Thoracic aorta (tissue), 2 donors: Measurements from ENCODE around the gene TRPM4. TPM values are rescaled to one million over a fixed set of nuclear protein-coding genes. Genes with fewer than 3 reads are reported as not detected.

Experiments used
- ATAC-seq: fragments of 150-250 bp; one replicate; pipeline ENCODE4 v1.8.0; 2017; ENCODE audit warnings: low read depth; ENCODE audit not compliant: insufficient number of reproducible peaks, low FRiP score
- DNase-seq: peaks from one replicate; pipeline ENCODE4 v3.0.0-alpha.2; 2020; ENCODE audit warnings: low spot score
- H3K27ac ChIP-seq, 2 donors: fragments of 200-600 bp; sonication (generic); 1 replicate in 1 of 2; 2 replicates in 1 of 2; pipeline ENCODE4 v1.5.1; 2016; ENCODE audit warnings: mild to moderate bottlenecking in 2 of 2, moderate library complexity in 2 of 2
- H3K27me3 ChIP-seq: fragments of 200-600 bp; sonication (generic); replicated peaks from 2 replicates; pipeline ENCODE4 v1.6.0; 2016; ENCODE audit warnings: mild to moderate bottlenecking; ENCODE audit not compliant: insufficient read depth
- H3K36me3 ChIP-seq: fragments of 200-600 bp; sonication (generic); one replicate; pipeline ENCODE4 v1.5.1; 2016
- H3K4me1 ChIP-seq, 2 donors: fragments of 200-600 bp; sonication (generic); 1 replicate in 1 of 2; 2 replicates in 1 of 2; pipeline versions ENCODE4 v1.5.1 to v1.6.0; 2016; ENCODE audit warnings: low read depth in 2 of 2, mild to moderate bottlenecking in 1 of 2; ENCODE audit not compliant: control insufficient read depth in 1 of 2
- H3K4me3 ChIP-seq: fragments of 200-600 bp; sonication (generic); 2 replicates; pipeline ENCODE4 v1.5.1; 2016; ENCODE audit warnings: mild to moderate bottlenecking
- H3K9me3 ChIP-seq: fragments of 200-600 bp; sonication (generic); 2 replicates; pipeline ENCODE4 v1.5.1; 2016
- total RNA-seq, 2 donors: library from RNA; depleted of rRNA; stranded (reverse); fragments of >200 nt; gene quantifications; one replicate each; pipeline versions ENCODE4 v1.1.0 to v1.2.3, GENCODE V29; 2016
- TF ChIP-seq, protein P1 (sequence below): fragments of 200-600 bp; sonication (generic); IDR thresholded peaks from one replicate; pipeline ENCODE4 v1.5.1; 2019; ENCODE audit warnings: antibody characterized with exemption

Gene TRPM4
- total RNA-seq, 2 donors from 2014 or later: 48.3 to 65.9 TPM

DNA sequence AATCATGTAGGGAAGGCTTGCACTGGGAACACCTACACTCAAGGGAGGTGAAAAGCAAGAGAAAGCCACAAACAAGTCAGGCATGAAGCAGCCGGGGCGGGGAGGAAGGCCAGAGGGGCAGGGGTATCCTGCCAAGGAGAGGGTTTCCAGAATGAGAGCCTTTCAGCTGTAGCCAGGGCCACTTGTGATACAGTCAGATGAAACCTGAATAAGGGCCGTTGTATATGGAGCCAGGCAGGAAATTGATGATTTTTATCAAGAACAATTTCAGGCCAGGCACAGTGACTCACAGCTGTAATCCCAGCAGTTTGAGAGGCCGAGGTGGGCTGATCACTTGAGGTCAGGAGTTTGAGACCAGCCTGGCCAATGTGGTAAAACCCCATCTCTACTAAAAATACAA lies 4.4 kb downstream of the TRPM4 start:
- Histone ChIP-seq H3K36me3 (no peaks in the 10 kb centered on the region), H3K27ac (no peak overlapping the region), H3K27me3 (no peaks in the 10 kb centered on the region), H3K4me1 (peaks cover 21 to 45% of the 10 kb centered on the region in 2 donors), H3K9me3 (no peaks in the 10 kb centered on the region), H3K4me3 (no peak overlapping the region)
- ATAC-seq (no peak), DNase-seq (no peak)
- TF ChIP-seq, protein P1, sequence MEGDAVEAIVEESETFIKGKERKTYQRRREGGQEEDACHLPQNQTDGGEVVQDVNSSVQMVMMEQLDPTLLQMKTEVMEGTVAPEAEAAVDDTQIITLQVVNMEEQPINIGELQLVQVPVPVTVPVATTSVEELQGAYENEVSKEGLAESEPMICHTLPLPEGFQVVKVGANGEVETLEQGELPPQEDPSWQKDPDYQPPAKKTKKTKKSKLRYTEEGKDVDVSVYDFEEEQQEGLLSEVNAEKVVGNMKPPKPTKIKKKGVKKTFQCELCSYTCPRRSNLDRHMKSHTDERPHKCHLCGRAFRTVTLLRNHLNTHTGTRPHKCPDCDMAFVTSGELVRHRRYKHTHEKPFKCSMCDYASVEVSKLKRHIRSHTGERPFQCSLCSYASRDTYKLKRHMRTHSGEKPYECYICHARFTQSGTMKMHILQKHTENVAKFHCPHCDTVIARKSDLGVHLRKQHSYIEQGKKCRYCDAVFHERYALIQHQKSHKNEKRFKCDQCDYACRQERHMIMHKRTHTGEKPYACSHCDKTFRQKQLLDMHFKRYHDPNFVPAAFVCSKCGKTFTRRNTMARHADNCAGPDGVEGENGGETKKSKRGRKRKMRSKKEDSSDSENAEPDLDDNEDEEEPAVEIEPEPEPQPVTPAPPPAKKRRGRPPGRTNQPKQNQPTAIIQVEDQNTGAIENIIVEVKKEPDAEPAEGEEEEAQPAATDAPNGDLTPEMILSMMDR: no peak

DNA sequence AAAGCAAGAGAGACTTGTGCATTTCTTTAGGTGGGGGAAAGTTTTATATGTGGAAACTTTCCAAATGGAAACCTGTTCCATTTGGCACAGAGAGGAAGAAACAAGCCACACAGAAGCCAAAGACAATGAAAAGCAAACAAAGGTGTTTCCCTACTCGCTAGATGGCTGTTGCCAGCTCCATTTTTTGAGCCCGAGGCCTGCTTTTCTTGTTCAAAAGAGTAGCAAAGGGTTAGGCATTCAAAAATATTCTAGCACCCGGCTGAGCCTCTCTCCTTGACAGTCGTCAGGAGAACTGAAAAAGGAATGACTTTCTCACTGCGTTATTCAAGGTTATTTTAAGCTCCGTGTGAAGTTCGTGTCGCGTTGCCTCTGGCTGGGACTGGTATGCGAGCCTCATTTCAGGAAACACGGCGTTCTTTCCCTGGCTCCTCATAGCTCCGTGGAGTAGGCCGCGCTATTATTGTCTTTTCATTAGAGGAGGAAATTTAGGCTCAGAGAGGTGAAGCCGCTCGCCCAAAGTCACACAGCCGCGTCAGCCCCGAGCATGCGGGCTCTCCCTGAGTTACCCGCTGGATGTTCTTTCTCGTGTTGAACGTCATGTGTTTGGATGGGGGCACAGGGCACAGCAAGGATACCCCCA lies 7.6 kb downstream of the TRPM4 start:
- H3K36me3 ChIP-seq: peaks cover 7% of the 10 kb centered on the region
- DNase-seq (no peak), ATAC-seq (peak; percentile 61)
- H3K4me3 ChIP-seq: peak overlapping the region; percentile 60
- TF ChIP-seq, protein P1: no peak
- H3K27me3 ChIP-seq: no peaks in the 10 kb centered on the region
- H3K4me1 ChIP-seq: peaks cover 15 to 24% of the 10 kb centered on the region in 2 donors
- peak overlapping the region; percentile 91 to 95 for H3K27ac ChIP-seq
- H3K9me3 ChIP-seq: no peaks in the 10 kb centered on the region

DNA sequence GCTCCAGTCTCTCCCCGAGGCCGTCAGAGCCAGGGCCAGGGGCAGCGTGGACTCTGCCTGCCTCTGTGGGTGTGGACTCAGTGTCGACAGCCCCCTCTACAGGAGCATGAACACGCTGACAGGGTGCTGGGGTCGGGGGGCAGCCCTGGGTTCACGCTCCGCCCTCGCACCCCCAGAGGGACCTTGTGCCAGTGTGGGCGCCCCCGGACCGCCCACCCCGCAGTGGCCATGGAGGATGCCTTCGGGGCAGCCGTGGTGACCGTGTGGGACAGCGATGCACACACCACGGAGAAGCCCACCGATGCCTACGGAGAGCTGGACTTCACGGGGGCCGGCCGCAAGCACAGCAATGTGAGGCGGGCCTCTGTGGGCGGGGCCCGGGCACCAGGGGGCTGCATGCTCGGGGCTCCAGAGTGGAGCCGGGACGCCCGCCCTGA lies 8.3 kb downstream of the TRPM4 start:
- ATAC-seq (no peak), DNase-seq (no peak)
- Histone ChIP-seq H3K27me3 (no peaks in the 10 kb centered on the region), H3K4me3 (peak overlapping the region; percentile 60), H3K27ac (peak overlapping the region; percentile 91 to 95), H3K4me1 (peaks cover 15 to 24% of the 10 kb centered on the region in 2 donors), H3K9me3 (no peaks in the 10 kb centered on the region), H3K36me3 (peaks cover 14% of the 10 kb centered on the region)
- TF ChIP-seq, protein P1: no peak

DNA sequence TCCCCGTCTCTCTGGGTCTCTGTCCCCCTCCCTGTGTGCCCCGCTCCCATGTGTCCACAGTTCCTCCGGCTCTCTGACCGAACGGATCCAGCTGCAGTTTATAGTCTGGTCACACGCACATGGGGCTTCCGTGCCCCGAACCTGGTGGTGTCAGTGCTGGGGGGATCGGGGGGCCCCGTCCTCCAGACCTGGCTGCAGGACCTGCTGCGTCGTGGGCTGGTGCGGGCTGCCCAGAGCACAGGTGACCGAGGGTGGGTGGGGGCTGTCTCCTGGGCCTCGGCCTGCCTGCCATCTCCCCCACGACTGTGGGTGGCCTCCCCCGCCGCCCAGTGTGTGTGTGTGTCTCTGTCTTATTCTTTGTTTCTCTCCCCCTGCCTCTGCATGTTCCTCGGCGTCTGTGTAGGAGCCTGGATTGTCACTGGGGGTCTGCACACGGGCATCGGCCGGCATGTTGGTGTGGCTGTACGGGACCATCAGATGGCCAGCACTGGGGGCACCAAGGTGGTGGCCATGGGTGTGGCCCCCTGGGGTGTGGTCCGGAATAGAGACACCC lies 10.3 kb downstream of the TRPM4 start:
- no peak for ATAC-seq
- H3K4me3 ChIP-seq: no peak overlapping the region
- DNase-seq: no peak
- H3K9me3 ChIP-seq: no peaks in the 10 kb centered on the region
- TF ChIP-seq, protein P1: no peak
- H3K4me1 ChIP-seq: peaks cover 15 to 24% of the 10 kb centered on the region in 2 donors
- no peaks in the 10 kb centered on the region for H3K27me3 ChIP-seq
- H3K27ac ChIP-seq: no peak overlapping the region
- peaks cover 32% of the 10 kb centered on the region for H3K36me3 ChIP-seq

DNA sequence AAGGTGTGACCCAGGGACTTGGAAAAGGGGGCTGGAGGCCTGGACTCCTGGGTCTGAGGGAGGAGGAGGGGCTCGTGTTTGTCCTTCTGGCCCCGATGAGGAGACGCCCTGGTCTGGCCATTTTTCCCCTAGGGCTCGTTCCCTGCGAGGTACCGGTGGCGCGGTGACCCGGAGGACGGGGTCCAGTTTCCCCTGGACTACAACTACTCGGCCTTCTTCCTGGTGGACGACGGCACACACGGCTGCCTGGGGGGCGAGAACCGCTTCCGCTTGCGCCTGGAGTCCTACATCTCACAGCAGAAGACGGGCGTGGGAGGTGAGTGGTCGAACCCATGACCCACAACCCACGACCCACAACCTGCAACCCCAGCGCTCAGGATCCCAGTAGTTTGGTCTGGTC lies 10.8 kb downstream of the TRPM4 start:
- Histone ChIP-seq H3K4me3 (no peak overlapping the region), H3K4me1 (peaks cover 15 to 23% of the 10 kb centered on the region in 2 donors), H3K9me3 (no peaks in the 10 kb centered on the region), H3K27ac (no peak overlapping the region), H3K27me3 (no peaks in the 10 kb centered on the region), H3K36me3 (peaks cover 37% of the 10 kb centered on the region)
- no peak for ATAC-seq
- TF ChIP-seq, protein P1: no peak
- DNase-seq: no peak
